ENCODE results near the gene NFIX.

Gene NFIX

DNA sequence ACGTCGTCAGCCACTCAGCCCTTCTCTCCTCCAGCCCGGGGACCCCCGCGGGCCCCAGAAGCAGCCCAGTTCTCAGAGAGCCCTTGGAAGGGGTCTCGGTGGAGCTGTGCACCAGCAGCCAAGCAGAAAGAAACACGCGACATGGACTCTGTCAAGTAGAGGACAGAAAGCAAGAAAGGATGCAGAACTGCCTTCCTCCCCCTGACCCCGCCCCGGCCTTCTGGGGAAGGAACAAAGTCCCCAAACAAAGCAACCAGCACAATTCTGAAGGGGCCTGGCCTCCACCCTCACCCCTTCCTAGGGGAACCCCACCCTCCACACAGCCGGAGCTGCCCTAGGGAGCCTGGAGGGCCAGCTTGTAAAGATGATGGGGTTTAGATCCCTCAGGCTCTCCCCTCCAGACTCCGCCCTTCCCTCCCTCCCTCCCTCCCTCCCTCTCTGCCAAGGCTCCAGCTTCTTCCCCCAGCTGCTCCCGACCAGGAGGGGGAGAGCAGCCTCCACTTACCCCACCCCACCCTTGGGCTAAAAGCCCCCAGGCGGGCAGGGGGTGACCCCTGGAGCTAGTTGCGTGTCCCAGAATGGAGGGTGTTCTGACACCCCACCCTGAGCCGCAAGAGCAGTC lies 99.6 kb downstream of the NFIX start:
- DNase-seq, result no peak

DNA sequence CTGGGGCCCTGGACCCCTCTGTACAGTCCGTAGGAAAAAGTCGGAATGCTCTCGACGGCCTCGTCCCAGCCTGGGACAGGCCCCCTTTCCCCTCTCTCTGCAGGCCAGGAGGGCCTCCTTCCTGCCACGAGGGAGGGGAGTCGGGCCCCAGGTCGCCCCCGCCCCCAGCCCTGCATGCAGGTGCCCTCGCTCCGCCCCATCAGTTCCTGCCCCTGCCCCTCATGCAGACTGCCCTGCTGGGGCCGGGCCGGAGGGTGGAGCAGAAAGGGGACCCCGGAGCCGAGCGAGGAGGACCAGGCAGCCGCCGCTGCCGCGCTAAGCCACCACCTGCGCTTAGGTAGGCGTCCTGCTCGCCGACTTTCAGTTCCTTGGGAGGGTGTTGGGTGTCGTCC lies 100.1 kb downstream of the NFIX start:
- DNase-seq, result no peak

DNA sequence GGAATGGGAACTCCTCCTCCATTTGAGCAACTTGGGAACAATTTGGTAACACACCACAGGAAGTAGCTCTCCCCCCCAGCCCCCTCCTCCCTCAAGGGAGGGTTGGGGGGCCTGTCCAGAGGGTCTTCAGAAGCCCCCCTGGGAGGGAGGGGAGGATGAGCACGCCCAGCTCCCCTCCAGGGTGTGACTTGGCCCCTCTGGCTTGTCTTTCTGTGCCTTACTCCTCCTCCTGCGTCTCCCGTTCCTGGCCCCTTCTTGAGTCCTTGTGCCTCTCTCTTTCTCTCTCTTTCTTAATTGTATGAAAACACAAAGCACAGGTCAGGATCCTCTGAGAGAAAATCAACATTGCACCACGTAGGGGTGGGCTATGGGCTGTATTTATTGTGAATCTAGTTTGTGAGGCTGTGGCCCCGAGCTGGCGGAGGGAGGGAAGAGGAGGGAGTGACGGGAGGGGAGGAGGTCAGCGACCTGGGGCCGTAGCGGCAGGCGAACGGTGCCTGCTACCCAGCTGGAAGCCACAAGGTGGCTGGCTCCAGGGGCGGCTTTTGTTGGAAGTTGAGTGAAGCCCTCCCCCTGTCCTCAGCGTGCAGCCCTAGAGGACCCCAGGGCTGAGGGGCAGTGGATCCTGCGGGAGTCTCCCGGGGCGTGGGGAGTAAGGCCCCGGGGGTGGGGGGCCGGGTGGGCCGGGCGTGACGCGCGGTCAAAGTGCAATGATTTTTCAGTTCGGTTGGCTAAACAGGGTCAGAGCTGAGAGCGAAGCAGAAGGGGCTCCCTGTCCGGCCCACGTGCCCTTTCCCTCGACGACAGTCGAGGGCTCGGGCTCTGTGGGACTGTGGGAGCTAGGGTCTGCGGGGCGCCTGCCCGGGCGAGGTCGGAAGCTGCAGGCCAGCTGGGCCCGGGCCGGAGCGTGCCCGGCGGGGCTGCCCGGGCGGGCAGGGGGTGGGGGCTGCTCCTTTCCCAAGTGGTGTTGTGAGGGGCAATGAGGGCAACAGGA lies 101.0 kb downstream of the NFIX start:
- no peak for DNase-seq

DNA sequence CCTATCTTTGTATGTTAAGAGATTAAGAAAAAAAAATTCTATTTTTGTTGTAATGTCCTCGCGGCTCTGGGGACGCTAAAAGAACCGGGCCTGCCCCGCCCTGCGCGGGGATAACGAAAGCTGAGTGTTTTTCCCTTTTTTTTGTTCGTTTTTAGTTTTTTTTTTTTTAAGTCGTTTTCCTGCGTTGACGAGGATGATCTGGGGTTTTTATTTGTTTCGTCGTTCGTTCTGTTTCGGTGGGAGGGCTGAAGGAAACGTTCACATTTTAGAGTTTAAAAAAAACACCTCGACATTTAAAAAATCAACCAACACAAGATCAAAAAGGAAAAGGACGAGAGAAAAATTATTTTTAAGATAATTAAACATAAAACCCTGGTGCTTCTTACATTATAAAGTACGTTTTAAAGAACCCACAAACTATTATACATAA lies 101.8 kb downstream of the NFIX start:
- DNase-seq, result no peak

DNA sequence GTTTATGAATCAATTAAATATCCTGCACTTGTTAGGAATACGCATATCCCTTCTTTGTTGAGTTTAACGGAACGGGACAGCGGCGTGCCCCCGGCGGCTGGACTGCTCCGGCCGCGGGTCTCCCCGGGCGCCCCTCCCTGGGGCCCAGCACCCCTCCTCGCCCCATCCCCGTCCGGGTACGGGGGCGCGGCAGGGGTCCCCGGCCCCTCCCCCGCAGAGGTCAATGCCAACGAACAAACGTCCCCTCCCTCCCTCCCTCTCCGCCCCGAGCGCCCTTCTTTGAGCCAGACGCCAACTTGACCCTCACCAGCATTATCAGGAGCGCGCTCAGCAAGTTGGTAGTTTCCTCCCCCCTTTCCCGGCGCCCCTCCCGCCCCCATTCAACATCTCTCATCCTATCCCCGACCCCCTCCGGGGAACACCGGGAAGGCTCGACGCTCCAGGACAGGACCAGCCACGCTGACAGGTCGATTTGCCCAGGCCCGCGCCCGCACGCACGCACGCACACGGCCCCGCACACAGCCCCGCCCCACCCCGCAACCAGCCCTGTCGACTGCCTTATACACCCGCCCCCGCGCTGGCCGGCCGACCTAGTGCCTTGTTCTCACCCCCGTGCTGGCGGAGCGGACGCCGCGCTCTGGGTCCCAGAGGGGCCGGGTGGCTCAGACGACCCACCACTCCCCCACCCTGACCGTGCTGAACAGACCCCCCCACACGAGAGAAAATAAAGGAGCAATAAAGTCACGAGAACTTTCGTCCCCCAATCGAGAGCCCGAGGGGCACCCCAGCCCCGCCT lies 102.4 kb downstream of the NFIX start:
- no peak for DNase-seq

DNA sequence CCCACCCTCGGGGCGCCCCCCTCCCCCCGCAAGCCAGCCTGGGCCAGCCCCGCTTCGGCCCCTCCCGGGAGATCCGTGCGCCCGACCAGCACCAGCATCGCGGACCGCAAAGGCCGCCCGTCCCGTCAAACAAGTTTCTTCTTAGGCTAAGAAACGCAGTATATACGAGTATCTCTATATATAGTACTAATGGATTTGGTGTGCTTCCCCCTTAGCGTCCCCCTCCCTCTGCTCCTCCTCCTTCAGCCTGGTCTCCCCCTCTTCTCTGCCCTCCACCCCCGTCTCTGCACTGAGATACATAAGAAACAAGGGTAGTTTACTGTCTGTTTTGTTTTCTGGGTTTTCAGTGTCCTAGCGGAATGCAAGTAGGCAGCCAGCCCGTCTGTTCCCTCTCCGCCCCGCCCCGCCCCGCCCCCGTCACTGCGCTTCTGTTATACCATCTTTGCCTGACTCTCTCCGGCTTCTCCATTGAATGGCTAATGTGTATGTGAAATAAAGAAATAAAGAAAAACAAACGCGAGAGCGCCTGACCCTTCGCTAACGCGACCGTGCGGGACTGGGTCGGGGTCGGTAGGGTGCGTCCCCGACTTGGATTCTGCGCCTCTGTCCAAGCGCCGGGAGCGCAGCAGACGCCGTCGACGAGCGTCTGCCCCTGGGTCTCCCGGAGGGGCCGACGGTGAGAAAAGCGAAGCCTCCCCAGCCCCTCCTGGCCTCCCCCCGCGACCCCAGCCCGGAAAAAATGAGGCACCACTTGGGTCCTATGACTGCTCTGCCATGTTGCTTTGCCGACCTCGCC lies 103.2 kb downstream of the NFIX start:
- peak; percentile 57 for DNase-seq

DNA sequence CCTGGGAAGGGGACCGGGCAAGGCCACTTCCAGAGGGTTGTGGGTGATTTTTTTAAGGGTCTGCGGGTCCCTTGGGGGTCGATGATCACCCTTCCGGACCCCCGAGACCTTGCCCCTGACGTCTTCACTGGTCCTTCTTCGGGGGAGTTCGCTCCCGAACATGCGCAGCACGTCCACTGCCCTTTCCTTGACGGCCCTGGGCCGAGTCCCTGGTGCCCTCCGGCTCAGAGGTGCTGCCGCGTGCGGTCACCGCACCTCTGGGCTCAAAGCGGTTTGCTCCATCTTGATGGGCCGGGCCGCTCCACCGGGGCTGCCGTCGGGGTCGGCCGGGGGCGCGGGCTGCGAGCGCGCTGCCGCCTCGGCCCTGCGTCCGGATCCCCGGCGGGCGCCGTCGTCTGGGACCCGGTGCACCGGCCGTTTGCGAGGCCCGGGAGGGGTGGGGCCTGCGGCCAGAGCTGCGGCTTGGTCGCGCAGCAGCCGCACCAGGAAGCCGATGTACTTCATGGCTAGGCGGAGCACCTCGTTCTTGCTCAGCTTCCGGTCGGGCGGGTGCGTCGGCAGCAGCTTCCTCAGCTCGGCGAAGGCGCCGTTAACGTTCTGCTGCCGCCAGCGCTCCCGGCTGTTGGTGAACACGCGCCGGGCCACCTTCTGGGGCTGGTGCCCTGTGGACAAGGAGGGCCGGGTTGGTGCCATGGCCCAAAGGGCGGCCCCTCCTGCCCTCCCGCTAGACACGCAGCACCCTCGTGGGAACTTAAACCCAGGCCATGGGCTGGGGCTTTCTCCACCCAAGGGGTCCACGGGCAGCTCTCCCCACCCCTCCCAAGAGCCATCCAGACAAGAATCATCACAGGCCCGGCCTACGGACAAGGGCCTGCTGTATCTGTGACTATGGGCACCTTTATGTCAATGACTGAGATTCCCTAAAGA lies 104.1 kb downstream of the NFIX start:
- DNase-seq, result peak; percentile 64

DNA sequence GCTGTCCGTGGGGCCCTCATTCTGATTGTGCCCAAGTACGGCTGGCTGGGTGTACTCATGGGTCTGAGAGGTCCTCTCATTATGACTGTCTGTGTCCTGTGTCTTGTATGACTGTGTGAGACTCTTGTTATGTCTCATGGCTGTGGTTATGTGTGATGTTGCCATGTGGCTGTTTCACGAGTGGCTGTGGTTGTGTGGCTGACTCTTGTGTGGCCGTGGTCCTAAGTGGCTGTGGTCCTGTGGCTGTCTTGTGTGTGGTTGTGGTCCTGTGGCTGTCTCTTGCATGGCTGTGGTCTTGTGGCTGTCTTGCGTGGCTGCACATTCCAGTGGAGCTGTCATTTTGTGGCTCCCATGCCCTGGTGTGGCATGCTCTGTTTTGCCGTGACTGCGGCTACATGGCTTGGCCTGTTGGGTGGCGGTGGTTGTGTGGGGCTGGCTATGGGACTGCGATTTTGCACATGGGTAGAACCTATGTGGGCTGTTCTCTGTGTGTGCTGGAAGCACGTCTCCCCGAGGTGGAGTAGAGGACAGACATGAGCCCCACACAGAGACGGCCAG lies 104.8 kb downstream of the NFIX start:
- DNase-seq, result no peak

DNA sequence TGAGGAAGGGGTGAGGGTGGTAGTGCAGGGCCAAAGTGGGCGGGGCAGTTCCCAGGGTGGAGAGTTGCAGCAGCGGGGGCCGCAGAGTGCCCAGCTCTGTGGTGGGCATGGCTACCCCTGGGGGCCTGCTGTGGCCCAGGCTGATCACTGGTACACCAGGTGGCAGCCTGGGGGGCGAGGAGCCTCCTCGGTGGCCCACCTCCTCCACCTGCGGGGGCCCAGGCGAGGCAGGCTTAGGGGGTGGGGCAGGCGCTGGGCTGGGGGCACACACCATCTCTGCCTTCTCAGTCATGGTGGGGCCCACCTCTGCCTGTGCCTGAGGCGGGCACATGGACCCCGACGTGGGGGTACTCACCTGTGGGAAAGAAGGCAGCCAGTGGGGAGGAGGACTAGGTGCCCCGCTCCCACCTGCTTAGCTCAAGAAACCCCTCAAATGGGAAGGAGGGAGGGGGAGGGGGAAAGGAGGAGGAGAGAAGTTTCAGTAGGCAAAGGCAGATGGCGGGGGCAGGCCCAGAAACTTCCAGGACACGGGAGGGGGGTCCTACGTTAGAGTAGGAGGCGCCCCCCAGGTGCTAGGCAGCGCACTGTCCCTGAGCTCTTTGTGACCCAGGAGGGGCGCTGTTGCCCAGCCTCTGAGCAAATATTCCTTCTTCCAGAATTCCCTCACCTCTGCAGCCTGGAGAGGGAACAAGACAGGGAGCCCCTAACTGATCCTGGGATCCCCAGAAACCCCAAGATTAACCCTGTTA lies 105.7 kb downstream of the NFIX start:
- no peak for DNase-seq

DNA sequence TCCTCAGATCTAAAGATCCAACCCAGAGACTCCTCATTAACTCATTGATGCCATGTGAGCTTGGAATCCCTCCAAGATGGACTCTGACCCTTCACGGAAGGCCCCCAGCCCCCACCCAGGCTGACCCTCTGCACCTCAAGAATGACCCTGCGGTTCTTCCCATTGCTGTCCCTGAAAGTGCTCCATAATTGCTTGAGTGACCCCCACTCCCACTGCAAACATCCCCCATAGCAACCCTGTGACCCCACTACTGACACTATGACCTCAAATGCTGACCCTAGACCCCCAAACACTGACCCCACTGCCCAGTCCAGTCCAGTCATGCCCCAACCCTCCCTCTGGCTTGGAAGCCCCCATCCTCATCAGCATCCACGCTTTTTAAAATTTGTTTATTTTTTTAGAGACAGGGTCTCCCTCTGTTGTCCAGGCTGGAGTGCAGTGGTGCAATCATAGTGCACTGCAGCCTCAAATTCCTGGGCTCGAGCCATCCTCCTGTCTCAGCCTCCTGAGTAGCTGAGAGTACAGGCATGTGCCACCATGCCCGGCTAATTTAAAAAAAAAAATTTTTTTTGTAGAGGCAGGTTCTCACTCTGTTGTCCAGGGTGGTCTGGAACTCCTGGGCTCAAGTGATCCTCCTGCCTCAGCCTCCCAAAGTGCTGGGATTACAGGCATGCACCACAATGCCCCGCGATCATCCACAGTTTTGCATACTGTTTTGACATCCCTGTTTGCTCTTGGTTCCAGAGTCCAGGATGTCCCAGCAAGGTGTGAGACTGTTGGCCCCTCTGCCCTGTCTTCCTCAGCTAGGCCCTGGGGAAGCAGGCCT lies 106.5 kb downstream of the NFIX start:
- DNase-seq, result no peak

DNA sequence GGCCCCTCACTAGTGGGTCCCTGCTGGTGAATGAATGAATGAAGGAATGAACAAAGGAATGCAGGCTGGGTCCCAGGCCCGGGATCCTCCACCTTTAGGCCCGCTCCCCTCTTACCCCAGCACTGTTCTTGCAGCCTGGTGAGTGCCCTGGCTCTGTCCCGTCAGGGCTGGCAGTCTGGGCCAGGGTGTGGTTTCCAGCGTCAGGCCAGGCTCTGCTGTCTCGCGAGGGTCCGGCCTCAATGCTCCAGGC lies 107.1 kb downstream of the NFIX start:
- DNase-seq, result no peak

DNA sequence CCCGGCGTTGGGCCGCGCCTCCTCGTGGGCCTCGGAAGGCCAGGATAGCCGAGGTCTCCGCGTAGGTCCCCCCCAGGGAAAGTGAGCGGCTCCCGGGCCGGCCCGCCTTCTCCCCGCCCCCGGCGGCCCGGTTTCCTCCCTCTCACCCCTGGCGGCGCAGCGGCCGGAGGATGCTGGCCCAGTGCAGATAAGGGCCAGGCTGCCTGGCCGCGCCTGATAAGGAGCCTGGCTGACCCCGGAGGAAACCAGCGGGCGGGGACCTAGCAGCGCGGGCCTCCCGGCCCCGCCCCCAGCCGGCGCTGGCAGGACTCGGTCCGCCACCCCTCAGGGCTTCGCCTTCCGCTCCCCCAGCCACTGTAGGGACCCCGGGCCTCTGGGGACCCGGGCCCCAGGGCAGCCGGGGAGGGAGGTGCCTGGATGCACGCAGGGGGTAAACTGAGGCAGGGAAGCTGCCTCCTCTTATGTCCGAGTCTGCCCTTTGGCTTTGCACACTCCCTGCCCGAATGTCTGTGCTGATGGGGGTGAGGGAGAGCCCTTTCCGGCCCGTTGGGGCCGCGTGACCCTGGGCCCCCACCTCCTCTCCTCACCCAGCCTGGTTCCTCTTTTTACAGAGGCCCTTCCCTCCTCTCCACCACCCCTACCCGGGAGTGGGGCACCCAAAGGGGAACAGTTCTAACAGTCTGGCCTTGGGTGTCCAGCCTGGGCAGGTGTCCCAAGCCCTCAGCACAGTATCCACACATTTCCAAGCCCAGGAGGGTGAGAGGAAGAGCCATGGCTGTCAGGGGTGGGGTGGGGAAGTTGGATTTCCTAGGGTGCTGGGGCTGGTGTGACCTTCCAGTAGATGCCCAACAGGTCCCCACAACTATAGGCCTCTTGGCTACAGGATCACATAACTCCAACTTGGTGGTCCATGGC lies 107.6 kb downstream of the NFIX start, which contains the start of gene LYL1:
LYL1 (minus strand) TSS at position 193 of the 915 bp plus-strand sequence. CDS start 1,687 bp downstream, outside the sequence.
- DNase-seq, result peak; percentile 44

DNA sequence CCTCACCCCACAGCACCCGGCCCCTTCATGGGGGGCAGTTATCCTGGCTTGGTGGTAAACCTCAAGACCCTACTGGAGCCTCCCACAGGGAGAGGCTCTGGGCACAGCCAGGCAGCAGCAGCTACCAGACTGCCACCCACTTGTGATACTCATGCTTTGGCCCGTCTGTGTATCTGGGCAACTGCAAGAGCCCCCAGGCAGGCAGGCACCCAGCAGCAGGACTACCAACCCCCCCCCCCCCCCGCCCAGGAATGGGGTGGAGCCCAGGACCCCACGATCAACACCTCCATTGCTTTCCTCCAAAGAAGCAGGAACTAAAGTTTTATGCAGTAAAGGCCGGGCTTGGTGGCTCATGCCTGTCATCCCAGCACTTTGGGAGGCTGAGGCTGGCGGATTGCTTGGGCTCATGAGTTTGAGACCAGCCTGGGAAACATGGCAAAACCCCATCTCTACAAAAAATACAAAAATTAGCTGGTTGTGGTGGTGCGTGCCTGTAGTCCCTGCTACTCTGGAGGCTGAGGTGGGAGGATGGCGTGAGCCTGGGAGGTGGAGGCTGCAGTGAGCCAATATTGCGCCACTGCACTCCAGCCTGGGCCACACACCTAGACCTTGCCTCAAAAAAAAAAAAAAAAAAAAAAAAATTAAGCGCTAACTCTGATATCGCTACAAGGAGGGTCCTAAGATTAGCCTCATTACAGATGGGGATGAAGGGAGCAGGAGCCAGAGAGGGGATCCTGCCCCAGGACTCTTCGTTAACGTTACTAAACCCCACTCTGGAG lies 108.5 kb downstream of the NFIX start:
- no peak for DNase-seq

DNA sequence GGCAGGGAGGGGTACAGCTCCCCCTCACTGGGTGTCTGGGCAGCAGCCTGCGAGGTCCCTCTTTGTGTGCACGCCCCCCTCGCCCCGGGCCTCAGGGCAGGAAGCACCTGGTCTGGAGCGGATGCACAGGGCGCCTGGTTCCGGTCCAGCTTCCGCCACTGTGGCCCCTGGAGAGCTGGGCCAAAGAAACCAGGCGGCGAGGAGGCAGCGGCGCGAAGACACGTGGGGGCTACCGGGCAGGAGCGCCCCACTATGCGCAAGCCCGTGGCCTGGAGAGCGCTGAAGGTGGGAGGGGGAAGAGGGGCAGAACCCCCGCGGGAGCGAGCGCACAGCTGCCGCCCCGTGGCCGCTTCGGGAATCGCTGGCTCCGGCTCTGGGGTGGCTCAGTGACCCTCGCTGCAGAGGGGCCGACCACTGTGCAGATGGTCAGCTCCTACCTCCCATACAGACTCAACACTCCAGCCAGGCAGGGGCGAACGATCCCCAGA lies 109.1 kb downstream of the NFIX start:
- DNase-seq, result no peak

DNA sequence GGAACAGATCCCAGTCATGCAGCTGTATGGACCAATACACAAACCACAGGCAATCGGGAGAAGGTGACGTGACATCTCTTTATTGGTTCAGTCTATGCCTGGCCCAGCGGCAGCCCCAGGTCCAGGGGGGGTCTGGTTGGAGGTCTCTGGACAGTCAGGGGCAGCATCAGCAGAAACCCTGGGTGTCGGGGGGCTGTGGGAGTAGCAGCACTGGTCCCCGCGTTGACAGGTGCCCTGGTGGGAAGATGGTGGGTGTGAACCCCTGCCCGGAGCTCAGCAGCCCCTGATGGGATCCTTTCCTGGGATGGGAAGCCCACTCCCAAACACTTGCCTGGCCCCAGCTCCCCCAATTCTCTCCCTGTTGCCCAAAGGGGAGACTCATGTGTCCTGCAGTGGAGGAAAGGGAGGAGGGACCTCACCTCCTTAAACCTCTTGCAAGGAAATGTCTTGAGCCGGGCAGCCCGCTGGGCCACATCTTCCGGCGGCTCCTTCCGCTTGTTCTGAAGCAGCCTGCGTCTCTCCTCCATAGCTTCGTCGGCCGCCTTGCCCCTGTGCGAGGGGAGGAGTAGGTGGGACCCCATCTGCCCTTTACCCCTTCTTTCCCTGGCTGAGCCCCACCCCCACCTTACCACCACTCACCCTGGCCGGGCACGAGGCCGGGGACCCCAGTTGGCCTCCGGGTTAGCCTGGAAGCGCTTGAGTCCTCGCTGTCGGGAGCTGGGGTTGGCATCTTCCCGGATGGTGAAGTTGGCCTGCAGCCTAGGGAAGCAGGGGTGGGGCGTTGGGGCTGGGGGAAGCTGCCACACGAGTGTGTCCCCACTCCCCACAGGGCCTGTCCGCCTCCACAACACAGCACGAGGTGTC lies 109.8 kb downstream of the NFIX start:
- no peak for DNase-seq
